Body of pancreas (tissue), 4 donors: ENCODE results near the gene C6orf89.

Experiments used
- CTCF ChIP-seq, 7 experiments: fragments of 450-650 bp in 4 of 7; fragments of 200-600 bp in 3 of 7; sonication (generic) in 3 of 7; IDR thresholded peaks; one replicate each; pipeline ENCODE4 v1.5.1; 2016 to 2019; ENCODE audit warnings: antibody characterized with exemption in 7 of 7
- POLR2A ChIP-seq, 3 donors: fragments of 450-650 bp; IDR thresholded peaks; one replicate each; pipeline ENCODE4 v1.6.1; 2016; ENCODE audit warnings: antibody characterized with exemption in 3 of 3, mild to moderate bottlenecking in 2 of 3

- no peak for TF ChIP-seq CTCF (IDR thresholded peaks at IDR 0.05)
- TF ChIP-seq POLR2A (IDR thresholded peaks at IDR 0.05): no peak
Measured at GRCh38 chr6:36954262-36954931, 68.6 kb downstream of the C6orf89 start, which contains the start of gene PI16.
